IMR-90 (cell line): ENCODE results near the gene TELO2. TPM values are rescaled to one million over a fixed set of nuclear protein-coding genes. Genes with fewer than 3 reads are reported as not detected.

Experiments
- ATAC-seq: fragments of 200-7000 bp; cut with Tn5 transposase; 2 replicates; pipeline ENCODE4 v1.9.1; 2020; ENCODE audit warnings: low read depth, mild to moderate bottlenecking, moderate library complexity
- BruUV-seq: library from RNA; stranded (reverse); fragments of 400-500 nt; replicated peaks from 2 replicates; lab custom pipeline; 2021; lab: Mats Ljungman, UMichigan
- CTCF ChIA-PET: fragments of 300-600 bp; formaldehyde crosslinking; extraction: SDS; loops from one replicate; lab custom pipeline; 2021; ENCODE audit warnings: antibody characterized with exemption; lab: Yijun Ruan, JAX
- POLR2A ChIA-PET: fragments of 300-600 bp; sonication (Branson Sonifier 250); formaldehyde crosslinking; loops from one replicate; lab custom pipeline; 2022; ENCODE audit warnings: antibody characterized with exemption; ENCODE audit not compliant: unreplicated experiment; lab: Charles Lee
- DNase-seq: peaks from one replicate; pipeline ENCODE4 v3.0.0; 2013
- H2AFZ ChIP-seq: replicated peaks from 2 replicates; pipeline ENCODE3; 2013; ENCODE audit warnings: low read length, mild to moderate bottlenecking; ENCODE audit not compliant: poor library complexity
- H2AK5ac ChIP-seq: 2 replicates; pipeline ENCODE4 v1.6.1; 2013; ENCODE audit warnings: low read depth, low read length, inconsistent platforms
- H2AK9ac ChIP-seq: replicated peaks from 2 replicates; pipeline ENCODE3; 2013; ENCODE audit warnings: mild to moderate bottlenecking, low read depth, low read length, moderate library complexity; ENCODE audit not compliant: poor library complexity
- H2BK120ac ChIP-seq: 2 replicates; pipeline ENCODE4 v1.6.1; 2013; ENCODE audit warnings: low read depth, low read length, inconsistent platforms
- H2BK15ac ChIP-seq: 3 replicates; pipeline ENCODE4 v1.6.1; 2013; ENCODE audit warnings: low read depth, low read length, inconsistent platforms
- H2BK20ac ChIP-seq: 2 replicates; pipeline ENCODE4 v1.6.1; 2013; ENCODE audit warnings: low read depth, mild to moderate bottlenecking, inconsistent platforms, low read length, moderate library complexity
- H2BK5ac ChIP-seq: 2 replicates; pipeline ENCODE4 v1.6.1; 2013; ENCODE audit warnings: mild to moderate bottlenecking, low read depth, low read length, inconsistent platforms; ENCODE audit not compliant: poor library complexity, severe bottlenecking
- H3K14ac ChIP-seq: replicated peaks from 2 replicates; pipeline ENCODE4 v1.6.1; 2013; ENCODE audit warnings: low read depth, low read length, inconsistent platforms
- H3K18ac ChIP-seq: 2 replicates; pipeline ENCODE4 v1.6.1; 2013; ENCODE audit warnings: low read depth, low read length, control low read depth
- H3K23ac ChIP-seq: 2 replicates; pipeline ENCODE4 v1.6.1; 2013; ENCODE audit warnings: low read depth, low read length, inconsistent platforms
- H3K27ac ChIP-seq: 2 replicates; pipeline ENCODE4 v1.5.1; 2013; ENCODE audit warnings: mild to moderate bottlenecking, control low read depth, low read length; ENCODE audit not compliant: insufficient read depth
- H3K27me3 ChIP-seq: 2 replicates; pipeline ENCODE4 v1.6.1; 2013; ENCODE audit warnings: low read length; ENCODE audit not compliant: control insufficient read depth, insufficient read depth
- H3K36me3 ChIP-seq: 2 replicates; pipeline ENCODE4 v1.6.1; 2013; ENCODE audit warnings: low read length, mixed read lengths; ENCODE audit not compliant: control insufficient read depth, insufficient read depth
- H3K4ac ChIP-seq: 2 replicates; pipeline ENCODE4 v1.6.1; 2013; ENCODE audit warnings: low read depth, low read length, inconsistent platforms
- H3K4me1 ChIP-seq: 2 replicates; pipeline ENCODE4 v1.6.1; 2013; ENCODE audit warnings: low read length, mixed read lengths; ENCODE audit not compliant: control insufficient read depth, insufficient read depth
- H3K4me2 ChIP-seq: 2 replicates; pipeline ENCODE4 v1.6.1; 2013; ENCODE audit warnings: low read depth, mild to moderate bottlenecking, control low read depth, low read length, moderate library complexity
- H3K4me3 ChIP-seq: 2 replicates; pipeline ENCODE4 v1.5.1; 2013; ENCODE audit warnings: low read depth, mild to moderate bottlenecking, control low read depth, low read length, moderate library complexity; ENCODE audit not compliant: insufficient read depth
- H3K56ac ChIP-seq: 2 replicates; pipeline ENCODE4 v1.6.1; 2013; ENCODE audit warnings: low read length, inconsistent platforms; ENCODE audit not compliant: insufficient read depth; ENCODE audit errors: extremely low read depth
- H3K79me1 ChIP-seq, 2 experiments: 2 replicates each; pipeline ENCODE4 v1.6.1; 2013; ENCODE audit warnings: low read length in 2 of 2, inconsistent platforms in 1 of 2, low read depth in 1 of 2
- H3K9ac ChIP-seq: 2 replicates; pipeline ENCODE4 v1.6.1; 2013; ENCODE audit warnings: low read depth, low read length, control low read depth
- H3K9me1 ChIP-seq: 2 replicates; pipeline ENCODE4 v1.6.1; 2013; ENCODE audit warnings: low read length, inconsistent platforms; ENCODE audit not compliant: insufficient read depth
- H3K9me3 ChIP-seq: 2 replicates; pipeline ENCODE4 v1.6.1; 2013; ENCODE audit warnings: low read length; ENCODE audit not compliant: control insufficient read depth, insufficient read depth
- H4K20me1 ChIP-seq: 2 replicates; pipeline ENCODE4 v1.6.1; 2013; ENCODE audit warnings: low read length, inconsistent platforms; ENCODE audit not compliant: insufficient read depth
- H4K5ac ChIP-seq: 2 replicates; pipeline ENCODE4 v1.6.1; 2013; ENCODE audit warnings: mild to moderate bottlenecking, low read depth, low read length, control low read depth
- H4K8ac ChIP-seq, 2 experiments: 2 replicates each; pipeline ENCODE4 v1.6.1; 2013; ENCODE audit warnings: low read depth in 2 of 2, low read length in 2 of 2, control low read depth in 1 of 2, inconsistent platforms in 1 of 2
- H4K91ac ChIP-seq: 2 replicates; pipeline ENCODE4 v1.6.1; 2013; ENCODE audit warnings: low read depth, low read length, inconsistent platforms; ENCODE audit not compliant: insufficient read depth
- WGBS, 2 experiments: methylation state at CpG; one replicate each; pipeline versions ENCODE4 v1.1.5 to v1.1.7; 2013; ENCODE audit warnings: missing lambda C conversion rate in 2 of 2; ENCODE audit not compliant: insufficient read length in 1 of 2; ENCODE audit errors: extremely low coverage in 2 of 2; 5-methylcytosine and 5-hydroxymethylcytosine counted together
- dilution Hi-C: fragments of 300-500 bp; cut with HindIII; formaldehyde crosslinking; loops from one replicate; pipeline ENCODE4 v1.14.3; 2018; ENCODE audit warnings: low sequenced_read_pairs; ENCODE audit not compliant: unreplicated experiment
- in situ Hi-C: fragments of 300-500 bp; cut with MboI; formaldehyde crosslinking; loops from 3 replicates; pipeline ENCODE4 v1.14.3; 2019; ENCODE audit warnings: low sequenced_read_pairs, inconsistent platforms, mixed read lengths
- intact Hi-C: fragments of 100-400 bp; cut with micrococcal nuclease; formaldehyde crosslinking; loops from 2 replicates; pipeline ENCODE4 v1.10.0; 2022
- polyA plus RNA-seq, 3 experiments: library from polyadenylated mRNA; depleted of rRNA; stranded (reverse); fragments of >200 nt; gene quantifications; 2 replicates each; pipeline ENCODE4 v1.2.3, GENCODE V29; 2012; ENCODE audit warnings: low replicate concordance in 1 of 3
- total RNA-seq: library from RNA; depleted of rRNA; stranded (reverse); fragments of >200 nt; gene quantifications from 2 replicates; pipeline ENCODE4 v1.2.3, GENCODE V29; 2012
- TF ChIP-seq, protein P1 (sequence below): conservative IDR thresholded peaks from 2 replicates; pipeline ENCODE4 v1.5.1; 2012; ENCODE audit warnings: mild to moderate bottlenecking, low read depth, low read length, improper control_type of control experiment

Gene TELO2
- total and polyA plus RNA-seq, 2 of the 4 experiments (the other 2 are of a cell fraction): 6.6 to 26.6 TPM

DNA sequence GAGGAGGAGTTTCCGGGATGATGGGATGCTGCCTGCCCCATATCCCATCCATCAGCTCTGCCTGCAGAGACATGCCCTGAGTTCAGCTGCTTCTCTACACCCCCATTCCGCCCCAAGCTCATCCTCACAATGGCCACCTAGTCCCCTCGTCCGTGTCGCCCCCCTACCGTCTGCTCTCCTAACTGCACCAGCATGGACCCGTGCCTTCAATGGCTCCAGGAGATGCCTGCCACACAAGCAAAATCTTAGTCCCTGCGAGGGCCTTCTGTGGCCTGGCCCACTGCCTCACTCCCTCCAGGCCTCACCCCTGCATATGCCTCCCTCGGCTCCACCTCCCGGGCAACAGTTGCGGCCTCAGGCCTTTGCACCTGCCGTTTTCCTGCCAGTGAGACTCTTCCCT lies 1.8 kb upstream of the TELO2 start:
- no peak for ATAC-seq
- dilution Hi-C loops: no loop called here

More for the DNA sequence above, 1.8 kb upstream of the TELO2 start:
- no peak overlapping the region for H3K4me3 ChIP-seq
- H3K36me3 ChIP-seq: peaks cover 8% of the 10 kb centered on the region; the same call in 1 of the 2 replicates
- no TSS peak for BruUV-seq
- no peak overlapping the region for H2BK5ac ChIP-seq
- no peak overlapping the region for H3K56ac ChIP-seq
- H3K9ac ChIP-seq: no peak overlapping the region
- no peak for DNase-seq
- no peak overlapping the region for H4K5ac ChIP-seq
- H2AK9ac ChIP-seq: no peak overlapping the region
- no peaks in the 10 kb centered on the region for H3K27me3 ChIP-seq
- H2AFZ ChIP-seq: no peak overlapping the region
- H2BK120ac ChIP-seq: no peak overlapping the region
- peaks cover 13% of the 10 kb centered on the region; the same call in 1 of the 2 replicates for H4K20me1 ChIP-seq
- H3K9me1 ChIP-seq: peaks cover 7% of the 10 kb centered on the region
- no peak overlapping the region for H3K4ac ChIP-seq
- H3K9me3 ChIP-seq: no peaks in the 10 kb centered on the region
- no peak overlapping the region for H3K14ac ChIP-seq
- H3K4me1 ChIP-seq: peaks cover 12% of the 10 kb centered on the region
- H3K23ac ChIP-seq: no peak overlapping the region
- no peak overlapping the region for H4K8ac ChIP-seq
- no peak overlapping the region for H2BK15ac ChIP-seq
- WGBS, 2 experiments: 86% methylated on average over 9 of the region's 12 CpGs; no CpG with 5 or more reads in 1 of the 2 experiments
- no peak overlapping the region for H2AK5ac ChIP-seq
- no peak overlapping the region for H2BK20ac ChIP-seq
- ChIA-PET POLR2A (no interaction called here), CTCF (no interaction called here)
- no peak overlapping the region for H3K4me2 ChIP-seq
- peaks cover 6 to 24% of the 10 kb centered on the region in 2 experiments for H3K79me1 ChIP-seq
- TF ChIP-seq, protein P1, sequence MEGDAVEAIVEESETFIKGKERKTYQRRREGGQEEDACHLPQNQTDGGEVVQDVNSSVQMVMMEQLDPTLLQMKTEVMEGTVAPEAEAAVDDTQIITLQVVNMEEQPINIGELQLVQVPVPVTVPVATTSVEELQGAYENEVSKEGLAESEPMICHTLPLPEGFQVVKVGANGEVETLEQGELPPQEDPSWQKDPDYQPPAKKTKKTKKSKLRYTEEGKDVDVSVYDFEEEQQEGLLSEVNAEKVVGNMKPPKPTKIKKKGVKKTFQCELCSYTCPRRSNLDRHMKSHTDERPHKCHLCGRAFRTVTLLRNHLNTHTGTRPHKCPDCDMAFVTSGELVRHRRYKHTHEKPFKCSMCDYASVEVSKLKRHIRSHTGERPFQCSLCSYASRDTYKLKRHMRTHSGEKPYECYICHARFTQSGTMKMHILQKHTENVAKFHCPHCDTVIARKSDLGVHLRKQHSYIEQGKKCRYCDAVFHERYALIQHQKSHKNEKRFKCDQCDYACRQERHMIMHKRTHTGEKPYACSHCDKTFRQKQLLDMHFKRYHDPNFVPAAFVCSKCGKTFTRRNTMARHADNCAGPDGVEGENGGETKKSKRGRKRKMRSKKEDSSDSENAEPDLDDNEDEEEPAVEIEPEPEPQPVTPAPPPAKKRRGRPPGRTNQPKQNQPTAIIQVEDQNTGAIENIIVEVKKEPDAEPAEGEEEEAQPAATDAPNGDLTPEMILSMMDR: no peak
- intact Hi-C loops (loop anchor here (5.0 kb wide), 2 partner anchors 121 to 216 kb away; partner anchors contain the start of genes CRAMP1, IFT140 and MAPK8IP3), in situ Hi-C loops (no loop called here)
- no peak overlapping the region for H3K27ac ChIP-seq
- H3K18ac ChIP-seq: no peak overlapping the region
- no peak overlapping the region for H4K91ac ChIP-seq
